Measurements from ENCODE around the gene LRRC59. TPM values are rescaled to one million over a fixed set of nuclear protein-coding genes. Genes with fewer than 3 reads are reported as not detected.

LRRC59 gene
- total and polyA plus RNA-seq, 2 experiments from 2014 or later, result 46.4 to 124 TPM

GRCh38 chr17:50375858-50376538 is 21.3 kb downstream of the LRRC59 start:
- no peak overlapping the region for H3K27ac Mint-ChIP-seq
- H2AFZ ChIP-seq, result no peak overlapping the region
- H3K9me3 Mint-ChIP-seq, result no peaks in the 10 kb centered on the region
- DNase-seq (ENCODE audit: low spot score) (no peak), ATAC-seq (no peak)
- H3F3A ChIP-seq (replicated peaks; ENCODE audit: low read depth), result no peaks in the 10 kb centered on the region
- H3K4me1 ChIP-seq (ENCODE audit: insufficient read depth), result peaks cover 9% of the 10 kb centered on the region; the same call in 1 of the 2 replicates
- H3K27me3 Mint-ChIP-seq (ENCODE audit: insufficient read depth, low read depth, poor library complexity), result peaks cover 17% of the 10 kb centered on the region
- peaks cover 17% of the 10 kb centered on the region for H3K79me2 ChIP-seq (replicated peaks; ENCODE audit: insufficient read depth)
- H3K9me2 ChIP-seq (ENCODE audit: insufficient read depth), result no peaks in the 10 kb centered on the region
- peaks cover under 1% of the 10 kb centered on the region; the same call in 1 of the 2 replicates for H3K36me3 ChIP-seq (ENCODE audit: insufficient read depth)
- H3K27ac ChIP-seq (ENCODE audit: low read depth), result no peak overlapping the region
- H3K27me3 ChIP-seq (ENCODE audit: insufficient read depth), result no peaks in the 10 kb centered on the region
- no peaks in the 10 kb centered on the region for H4K20me1 ChIP-seq (replicated peaks; ENCODE audit: insufficient read depth)
- H3K36me3 Mint-ChIP-seq (ENCODE audit: low read depth), result peaks cover 40% of the 10 kb centered on the region
- peaks cover 13% of the 10 kb centered on the region for H3K4me1 Mint-ChIP-seq
- no peak overlapping the region for H3K4me3 Mint-ChIP-seq
- H3K4me2 ChIP-seq, result no peak overlapping the region
- no peak for TF ChIP-seq EZH2phosphoT487 (IDR thresholded peaks at IDR 0.05; ENCODE audit: unreplicated experiment)
- no peak for TF ChIP-seq ZNF331 (CRISPR knock-in tag; IDR thresholded peaks at IDR 0.05; ENCODE audit: low read depth)
- TF ChIP-seq ZNF462 (CRISPR knock-in tag; IDR thresholded peaks at IDR 0.05), result no peak
- no peak for TF ChIP-seq CREB1 (CRISPR knock-in tag; IDR thresholded peaks at IDR 0.05; ENCODE audit: low read depth)
- no peak for TF ChIP-seq NANOG (IDR thresholded peaks at IDR 0.05; ENCODE audit: borderline replicate concordance)
- no peak for TF ChIP-seq POLR2AphosphoS5 (IDR thresholded peaks at IDR 0.05; ENCODE audit: low read depth)
- no peak for TF ChIP-seq CTCF (conservative IDR thresholded peaks at IDR 0.05; ENCODE audit: low read depth in 2 of 2)
- TF ChIP-seq ZNF114 (CRISPR knock-in tag; IDR thresholded peaks at IDR 0.05), result no peak
- H3K4me3 ChIP-seq, result no peak overlapping the region
